NCI-H187 treated with DMSO at 0.1 percent for 48 hours (cell line): ENCODE results near the gene TOX2.

Experiments
- DNase-seq: peaks from one replicate; lab custom pipeline; 2025; lab: John Stamatoyannopoulos, UW

Gene TOX2

DNA sequence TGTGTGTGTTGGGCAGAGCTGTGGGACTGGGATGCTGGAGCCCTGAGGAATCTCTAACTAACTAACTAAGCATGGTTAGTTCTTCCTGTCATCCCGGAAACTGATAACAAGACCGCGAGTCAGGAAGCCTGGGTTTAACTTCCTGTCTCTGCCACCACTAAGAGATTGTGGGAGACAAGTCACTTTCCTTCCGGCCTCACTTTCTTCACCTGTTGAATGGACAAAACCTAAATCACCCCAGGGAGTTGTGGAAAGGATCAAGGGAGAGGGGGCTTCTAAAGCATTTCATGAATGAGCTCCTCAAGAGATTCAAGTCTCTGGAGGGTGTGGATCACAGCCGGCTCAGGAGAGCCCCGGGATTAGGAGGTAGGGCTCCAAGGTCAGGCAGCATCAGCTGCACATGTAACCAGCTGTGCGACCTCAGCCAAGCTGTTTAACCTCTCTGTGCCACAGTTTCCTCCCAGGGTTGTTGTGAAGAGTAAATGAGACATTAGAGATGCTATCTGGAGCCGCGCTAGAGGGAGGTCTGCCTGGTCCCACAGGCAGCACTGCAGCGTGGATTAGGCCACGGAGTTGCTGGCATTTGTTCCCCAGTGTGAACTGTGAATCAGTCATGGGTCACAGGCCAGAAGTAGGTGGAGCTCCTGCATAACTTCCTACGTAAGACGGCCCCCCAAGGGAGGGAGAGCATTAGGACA, 105.1 kb downstream of the TOX2 start:
- DNase-seq: no peak

DNA sequence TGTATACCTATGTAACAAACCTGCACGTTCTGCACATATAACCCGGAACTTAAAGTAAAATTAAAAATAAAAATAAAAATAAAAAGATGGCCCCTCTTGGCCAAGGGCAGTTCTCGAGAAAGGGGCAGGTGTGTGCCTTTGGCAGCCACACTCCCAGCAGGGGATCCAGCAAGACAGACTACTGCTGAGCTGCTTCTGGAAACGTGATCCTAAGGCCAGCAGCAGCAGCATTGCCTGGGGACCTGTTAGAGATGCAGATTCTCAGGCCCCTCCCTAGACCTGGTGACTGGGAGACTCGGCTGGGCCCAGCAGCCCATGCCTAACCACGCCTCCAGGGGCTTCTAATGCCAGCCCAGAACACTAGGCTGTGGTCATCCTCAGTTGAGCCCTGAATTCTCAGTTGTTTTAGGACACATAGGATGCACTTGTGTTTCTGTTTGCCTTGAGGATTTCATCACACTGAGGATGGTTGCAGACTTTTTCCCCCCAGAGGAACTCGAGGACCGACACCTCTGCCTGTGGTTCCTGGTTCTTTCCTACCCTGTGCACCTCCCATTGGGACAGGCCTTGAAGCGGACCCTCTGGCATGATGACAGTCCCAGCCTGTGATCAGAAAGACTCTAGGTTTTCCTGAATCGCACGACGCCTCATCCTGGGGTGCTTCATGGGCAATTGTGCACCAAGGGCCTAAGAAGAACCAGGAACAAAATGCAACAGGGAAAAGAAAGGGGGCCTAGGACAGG, 105.9 kb downstream of the TOX2 start:
- peak; percentile 52 for DNase-seq

DNA sequence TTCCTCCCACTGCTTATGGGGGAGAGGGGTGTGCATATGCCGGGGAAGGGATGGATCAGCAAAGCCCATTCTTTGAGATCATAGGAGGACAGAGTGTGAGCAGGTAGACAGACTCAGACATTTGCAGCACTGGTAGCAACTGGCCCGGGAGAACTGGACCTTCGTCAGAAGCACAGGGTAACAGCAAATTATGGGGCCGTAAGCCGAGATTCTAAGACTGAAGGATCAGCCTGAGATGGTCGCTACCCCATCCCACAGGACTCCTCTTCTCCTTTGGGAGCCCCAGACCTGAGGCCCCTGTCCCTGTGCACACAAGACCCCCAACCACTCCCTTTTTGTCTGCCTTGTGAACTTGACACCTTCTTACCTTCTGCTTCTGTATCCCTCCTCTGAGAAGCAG, 106.5 kb downstream of the TOX2 start:
- DNase-seq: no peak

- DNase-seq: no peak
Observed at GRCh38 chr20:44021900-44022299, 107.2 kb downstream of the TOX2 start.

GRCh38 chr20:44022464-44022863, 107.8 kb downstream of the TOX2 start:
- DNase-seq: no peak

DNA sequence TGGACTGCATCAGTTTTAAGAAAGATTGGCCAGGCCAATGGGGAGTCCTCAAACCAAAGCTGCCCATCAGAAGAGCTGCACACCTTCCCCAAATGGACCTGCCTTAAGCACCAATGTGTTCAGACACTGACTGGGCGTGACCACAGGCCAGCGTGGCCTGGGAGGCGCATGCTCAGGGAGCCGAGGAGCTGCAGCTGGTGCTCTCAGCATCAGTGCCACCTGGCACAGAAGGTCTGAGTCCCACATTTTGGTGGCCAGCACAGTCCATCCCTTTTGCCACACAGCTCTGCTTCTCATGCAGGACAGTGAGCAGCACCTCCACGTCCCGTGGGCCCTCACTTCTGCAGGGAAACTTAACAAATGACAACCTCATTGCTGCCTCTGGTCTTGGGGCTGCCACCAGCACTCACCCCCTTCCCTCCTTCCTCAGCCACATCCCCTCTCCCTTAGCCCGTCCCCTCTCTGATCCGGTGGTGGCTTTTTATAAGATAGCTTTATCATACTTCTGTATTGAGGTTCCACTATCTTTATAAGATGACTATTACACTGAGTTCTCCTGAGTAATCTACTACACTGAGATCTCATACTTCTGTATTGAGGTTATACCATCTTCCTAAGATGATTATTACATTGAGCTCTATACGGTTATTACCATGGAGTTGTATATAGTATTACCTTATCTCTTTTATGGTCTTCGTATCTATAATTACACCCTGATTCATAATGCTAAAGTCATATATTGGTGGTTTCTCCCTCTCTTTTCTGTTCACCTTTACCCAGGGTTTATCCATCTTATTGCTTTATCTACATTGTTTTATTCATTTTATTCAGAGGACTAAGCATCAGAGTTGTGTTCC, 109.1 kb downstream of the TOX2 start:
- no peak for DNase-seq

DNA sequence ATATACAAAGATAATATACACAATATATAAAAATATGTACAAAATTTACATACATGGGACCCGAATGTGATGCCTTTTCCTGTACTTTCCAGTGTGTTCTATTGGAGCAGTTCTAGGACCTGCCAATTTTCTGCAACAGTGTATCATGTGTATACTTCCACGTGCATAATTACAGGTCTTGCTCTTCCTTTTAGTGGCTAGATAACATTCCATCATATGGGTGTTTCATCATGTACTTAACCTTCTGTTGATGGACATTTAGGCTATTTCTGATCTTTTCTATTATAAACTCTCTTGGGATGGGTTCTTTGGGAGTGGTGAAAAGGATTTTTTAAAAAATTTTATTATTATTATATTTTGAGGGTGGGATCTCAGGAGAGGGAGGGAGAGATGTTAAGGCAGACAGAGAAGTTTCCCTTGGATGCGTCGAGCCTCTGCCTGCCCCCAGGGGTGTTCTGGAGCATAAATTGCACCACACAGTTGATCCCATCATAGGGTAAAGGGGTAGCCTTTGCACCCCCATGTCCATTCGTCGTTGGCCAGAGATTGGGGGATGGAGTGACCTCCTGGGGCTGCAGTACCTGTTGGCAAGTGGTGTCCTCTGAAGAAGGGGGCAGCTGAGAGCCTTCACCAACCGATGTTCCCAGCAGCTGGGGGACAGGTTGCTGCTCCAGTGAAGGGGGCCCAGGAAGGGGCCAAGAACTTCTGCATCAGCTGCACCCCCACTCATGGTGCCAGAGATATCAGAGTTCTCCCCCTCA, 110.3 kb downstream of the TOX2 start:
- DNase-seq: no peak

DNA sequence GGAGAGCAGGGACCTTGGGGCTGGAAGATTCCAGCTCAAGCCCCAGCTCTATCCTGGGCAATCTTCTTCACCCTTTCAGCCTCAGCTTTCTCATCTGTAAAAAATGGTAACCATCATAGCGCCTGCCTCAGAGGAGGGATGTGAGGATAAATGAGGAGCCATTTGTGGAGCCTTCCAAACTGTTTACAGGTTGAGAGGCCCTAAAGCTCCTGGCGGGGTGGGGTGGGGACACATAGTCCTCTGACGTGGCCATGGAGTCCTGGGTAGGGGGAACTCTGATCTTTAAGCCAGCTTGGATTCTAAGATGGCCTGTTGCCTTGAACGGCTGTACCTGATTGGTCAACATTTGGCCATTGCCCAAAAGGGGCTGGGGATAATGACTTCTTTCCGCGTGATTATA, 111.1 kb downstream of the TOX2 start:
- DNase-seq: no peak

DNA sequence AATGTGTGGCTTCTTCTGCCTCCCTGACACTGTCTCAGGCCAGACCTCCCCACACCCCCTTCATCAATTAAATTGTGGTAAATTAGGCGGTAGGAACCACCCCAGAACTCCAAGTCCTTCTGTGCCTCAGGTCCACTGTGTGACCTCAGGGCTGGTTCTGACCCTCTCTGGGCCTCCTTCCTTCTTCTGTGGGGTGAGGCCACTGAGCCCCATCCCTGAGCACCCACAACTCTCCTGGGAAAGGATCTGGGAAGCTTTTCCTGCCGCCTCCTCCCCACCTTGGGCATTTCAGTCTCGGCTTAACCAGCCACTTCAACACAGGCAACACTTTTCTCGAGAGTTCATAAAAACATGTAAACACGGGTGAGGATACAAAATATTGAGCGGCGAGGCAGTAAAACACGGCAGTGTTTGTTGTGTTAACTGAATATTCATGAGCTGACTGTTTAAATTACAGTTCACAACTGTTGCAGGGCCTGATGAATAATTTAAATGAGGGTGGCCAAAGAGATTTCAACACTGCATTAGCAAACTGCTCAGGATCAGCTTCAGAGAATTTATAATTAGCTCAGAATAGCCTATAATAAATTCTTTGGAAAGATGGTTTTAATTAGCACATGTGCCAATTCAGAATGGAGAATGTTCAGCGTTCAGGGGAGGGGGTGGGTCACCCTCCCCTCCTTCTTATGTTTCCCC, 112.1 kb downstream of the TOX2 start:
- DNase-seq: no peak

- no peak for DNase-seq
Observed at GRCh38 chr20:44027343-44028002, 112.8 kb downstream of the TOX2 start.

GRCh38 chr20:44028003-44028730, 113.5 kb downstream of the TOX2 start:
- DNase-seq: no peak

DNA sequence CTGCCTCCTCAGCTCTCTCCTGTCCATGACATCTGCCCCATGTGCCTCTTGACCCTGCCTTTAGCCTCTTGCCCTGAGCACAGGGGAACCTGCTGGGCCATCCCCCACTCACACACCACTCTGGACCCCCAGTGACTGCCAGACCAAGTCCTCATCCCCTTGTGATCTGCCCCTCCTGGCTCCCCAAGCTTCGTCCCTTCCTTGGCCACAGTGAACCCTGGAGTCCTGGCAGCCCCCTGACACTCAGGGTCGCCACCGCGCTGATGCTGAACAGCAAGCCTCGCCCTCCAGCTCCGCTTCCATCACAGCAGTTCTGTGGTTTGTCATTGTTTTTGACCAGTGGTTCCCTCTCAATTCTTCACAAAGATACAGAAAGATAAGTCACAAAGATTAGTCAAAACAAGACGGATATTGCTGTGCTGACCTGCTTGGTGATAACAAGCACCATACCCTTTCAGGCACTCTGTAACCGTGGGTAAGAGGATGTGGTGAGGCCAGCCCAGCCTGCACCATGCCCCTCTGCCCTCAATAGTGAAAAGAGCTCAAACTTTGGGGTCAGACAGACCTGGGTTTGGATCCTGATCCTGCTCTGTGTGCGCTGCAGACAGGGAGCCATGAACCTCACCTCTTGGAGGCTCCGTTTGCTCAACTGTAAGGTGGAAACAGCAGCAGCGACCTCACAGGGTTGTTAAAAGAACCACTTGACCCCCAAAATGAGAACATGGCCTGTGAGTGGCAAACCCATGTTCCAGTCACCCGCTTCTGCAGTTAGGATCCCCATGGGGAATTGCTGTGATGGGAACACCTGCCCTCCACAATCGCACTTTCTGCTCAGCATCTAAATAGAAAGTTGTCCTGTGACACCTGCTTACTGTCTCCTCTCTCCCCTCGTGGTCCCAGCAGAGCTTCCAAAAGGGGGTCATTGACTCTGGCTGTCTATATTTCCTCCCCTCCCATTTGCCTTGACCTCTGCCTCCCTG, 114.5 kb downstream of the TOX2 start:
- DNase-seq: no peak

DNA sequence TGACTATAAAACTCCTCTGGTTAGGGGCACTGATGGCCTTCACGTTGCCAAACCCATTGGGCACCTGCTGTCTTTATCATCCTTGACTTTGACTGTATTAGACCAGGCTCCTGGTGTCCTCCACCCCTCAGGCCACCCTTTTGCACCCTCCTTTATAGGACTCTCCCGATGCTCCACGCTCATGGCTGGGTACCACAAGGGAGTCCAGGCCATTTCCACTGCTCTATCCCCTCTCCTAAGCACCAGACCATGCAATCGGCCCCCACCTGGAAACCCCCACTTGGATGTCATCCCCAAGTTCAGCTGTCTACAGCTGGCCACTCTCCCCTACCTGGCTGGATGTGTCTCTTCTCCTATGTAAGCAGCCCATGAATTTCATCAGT, 115.2 kb downstream of the TOX2 start:
- DNase-seq: no peak

- DNase-seq: no peak
Observed at GRCh38 chr20:44030394-44030793, 115.7 kb downstream of the TOX2 start.

GRCh38 chr20:44031001-44031574, 116.4 kb downstream of the TOX2 start:
- DNase-seq: no peak

- DNase-seq: no peak
Observed at GRCh38 chr20:44031781-44032582, 117.3 kb downstream of the TOX2 start.

GRCh38 chr20:44032583-44033331, 118.1 kb downstream of the TOX2 start:
- no peak for DNase-seq
